Measurements from ENCODE around the gene ONECUT3.

ONECUT3 gene

DNA sequence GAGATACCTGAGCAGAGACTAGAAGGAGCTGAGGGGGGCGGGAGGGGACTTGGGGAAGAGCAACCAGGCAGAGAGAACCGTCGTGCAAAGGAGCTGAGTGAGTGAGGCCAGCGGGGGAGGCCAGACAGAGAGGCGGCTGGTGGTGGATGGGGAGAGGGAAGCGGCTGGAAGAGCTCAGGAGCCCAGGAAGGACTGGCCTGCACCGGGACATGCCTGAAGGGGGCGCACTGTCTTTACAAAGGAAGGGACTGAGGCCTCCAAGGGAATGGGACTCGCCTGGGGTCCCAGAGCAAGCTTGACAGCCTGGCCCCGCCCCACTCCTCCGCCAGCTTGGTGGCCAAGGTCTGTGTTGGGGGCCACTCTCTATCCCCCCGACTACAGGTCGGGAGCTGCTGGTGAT lies 14.9 kb downstream of the ONECUT3 start:
- no peak for DNase-seq (ENCODE audit: low read depth)

DNA sequence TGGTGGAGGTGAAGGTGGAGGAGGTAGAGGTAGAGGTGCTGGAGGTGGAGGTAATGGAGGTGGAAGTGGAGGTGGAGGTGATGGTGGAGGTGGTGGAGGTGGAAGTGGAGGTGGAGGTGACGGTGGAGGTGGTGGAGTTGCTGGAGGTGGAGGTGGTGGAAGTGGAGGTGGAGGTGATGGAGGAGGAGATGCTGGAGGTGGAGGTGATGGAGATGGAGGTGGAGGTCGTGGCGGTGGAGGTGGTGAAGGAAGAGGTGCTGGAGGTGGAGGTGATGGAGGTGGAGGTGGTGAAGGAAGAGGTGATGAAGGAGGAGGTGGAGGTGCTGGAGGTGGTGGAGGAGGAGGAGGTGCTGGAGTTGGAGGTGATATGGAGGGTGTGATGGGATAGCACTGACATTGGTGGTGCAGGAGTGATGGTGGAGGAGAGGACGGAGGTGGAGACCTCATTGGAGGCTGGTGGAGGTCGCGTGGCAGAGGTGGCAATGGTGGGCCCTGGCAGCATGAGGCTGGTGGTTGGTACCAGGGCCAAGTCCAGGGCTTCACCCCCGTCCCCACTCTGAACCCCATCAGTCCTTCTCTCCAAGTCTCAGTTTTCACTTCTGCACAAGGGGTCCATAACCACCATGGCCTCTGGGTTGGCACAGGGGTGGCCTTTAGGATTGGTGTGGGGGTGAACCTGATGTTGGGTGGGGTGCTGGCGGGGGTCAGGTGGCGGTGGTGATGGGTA lies 15.8 kb downstream of the ONECUT3 start:
- no peak for DNase-seq (ENCODE audit: low read depth)

DNA sequence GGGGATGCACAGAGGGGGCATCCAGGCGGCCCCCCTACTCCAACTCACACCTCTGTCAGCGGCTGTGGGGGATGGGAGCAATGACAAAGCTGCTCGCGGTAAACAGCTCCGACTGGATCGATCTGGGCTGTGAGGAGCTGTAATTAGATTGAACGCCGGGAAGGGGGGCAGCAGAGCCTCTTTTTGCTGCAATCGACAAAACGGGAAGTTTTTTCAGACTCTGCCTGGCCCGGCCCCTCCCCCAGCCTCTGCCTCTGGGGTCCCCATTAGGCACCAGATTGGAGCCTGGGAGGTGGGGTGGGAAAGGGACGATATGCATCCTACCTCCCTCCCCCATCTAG lies 16.3 kb downstream of the ONECUT3 start:
- no peak for DNase-seq (ENCODE audit: low read depth)

DNA sequence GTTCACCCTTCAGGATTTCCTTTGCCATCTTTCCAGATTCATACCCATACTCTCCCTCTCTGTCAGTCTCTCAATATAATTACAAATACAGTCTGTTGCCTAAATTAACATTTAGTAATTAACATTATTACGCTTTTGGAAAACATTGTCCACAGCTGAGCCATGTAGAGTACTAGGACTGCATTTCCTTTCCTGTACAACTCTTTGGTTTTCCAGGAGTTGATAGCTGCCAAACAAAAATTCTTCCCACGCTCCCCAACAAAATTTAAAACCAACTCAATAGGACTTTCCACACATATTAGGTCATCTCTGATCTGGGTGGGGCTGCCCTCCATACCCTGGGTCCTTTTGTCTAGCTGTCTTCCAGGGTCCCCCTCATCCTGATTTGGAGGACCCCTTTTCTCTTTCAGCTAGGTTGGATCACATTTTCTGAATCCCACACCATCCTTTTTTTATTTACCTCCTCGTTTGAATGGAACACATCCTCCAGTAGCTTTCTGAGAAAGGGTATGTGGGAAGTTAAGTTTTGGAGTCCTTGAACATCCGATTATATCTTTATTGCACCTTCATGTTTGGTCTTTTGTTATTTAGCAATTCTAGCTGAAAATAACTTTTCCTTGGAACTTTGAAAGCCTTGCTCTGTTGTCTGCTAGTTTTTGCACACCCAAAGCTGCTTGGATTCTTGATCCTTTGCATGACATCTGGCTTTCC lies 17.7 kb downstream of the ONECUT3 start:
- no peak for DNase-seq (ENCODE audit: low read depth)

DNA sequence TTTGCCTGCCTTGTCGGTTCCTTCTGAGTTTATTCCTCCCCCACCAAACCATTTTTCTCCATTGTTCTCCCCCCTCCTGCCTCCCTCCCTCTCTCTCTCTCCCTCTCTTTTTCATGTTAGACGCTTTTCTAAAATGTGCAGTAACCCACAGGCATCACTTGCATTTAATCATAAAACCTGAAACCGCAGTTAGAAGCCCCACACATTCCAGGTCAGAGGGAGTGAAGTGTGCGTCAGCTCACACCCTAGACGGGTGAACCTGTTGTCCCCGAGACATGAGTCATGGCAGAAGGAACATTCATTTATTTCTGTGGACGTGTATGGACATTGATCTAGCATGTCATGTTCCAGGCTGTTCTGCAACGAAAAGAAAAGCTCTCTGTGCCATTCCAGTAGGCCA lies 19.9 kb downstream of the ONECUT3 start:
- DNase-seq (ENCODE audit: low read depth), result no peak

DNA sequence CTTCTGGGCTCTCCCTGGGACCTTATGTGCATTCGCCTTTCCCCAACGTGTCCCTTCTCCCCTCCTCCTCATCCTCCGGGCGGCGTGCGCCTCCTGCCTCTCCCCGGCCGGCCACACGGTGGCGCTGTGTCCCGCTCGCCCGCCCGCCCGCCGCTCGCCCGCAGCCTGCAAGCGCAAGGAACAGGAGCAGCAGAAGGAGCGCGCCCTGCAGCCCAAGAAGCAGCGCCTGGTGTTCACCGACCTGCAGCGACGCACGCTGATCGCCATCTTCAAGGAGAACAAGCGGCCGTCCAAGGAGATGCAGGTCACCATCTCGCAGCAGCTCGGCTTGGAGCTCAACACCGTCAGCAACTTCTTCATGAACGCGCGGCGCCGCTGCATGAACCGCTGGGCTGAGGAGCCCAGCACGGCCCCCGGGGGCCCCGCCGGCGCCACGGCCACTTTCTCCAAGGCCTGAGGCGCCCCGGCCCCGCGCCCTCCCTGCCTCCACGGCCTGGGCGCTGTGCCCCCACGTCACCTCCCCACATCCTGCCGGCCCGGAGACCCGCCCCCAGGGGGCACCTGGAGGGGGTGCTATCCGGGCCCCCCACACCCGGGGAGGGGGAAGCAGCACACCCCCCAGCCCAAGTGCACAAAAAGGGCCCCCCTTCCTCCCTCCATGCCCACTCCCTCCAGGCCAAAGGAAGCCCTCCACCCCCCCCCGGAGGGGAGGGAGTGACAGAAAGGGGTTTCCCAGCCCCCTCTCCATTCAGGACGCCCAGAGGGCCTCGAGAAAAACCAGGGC lies 21.9 kb downstream of the ONECUT3 start:
- DNase-seq (ENCODE audit: low read depth), result no peak

DNA sequence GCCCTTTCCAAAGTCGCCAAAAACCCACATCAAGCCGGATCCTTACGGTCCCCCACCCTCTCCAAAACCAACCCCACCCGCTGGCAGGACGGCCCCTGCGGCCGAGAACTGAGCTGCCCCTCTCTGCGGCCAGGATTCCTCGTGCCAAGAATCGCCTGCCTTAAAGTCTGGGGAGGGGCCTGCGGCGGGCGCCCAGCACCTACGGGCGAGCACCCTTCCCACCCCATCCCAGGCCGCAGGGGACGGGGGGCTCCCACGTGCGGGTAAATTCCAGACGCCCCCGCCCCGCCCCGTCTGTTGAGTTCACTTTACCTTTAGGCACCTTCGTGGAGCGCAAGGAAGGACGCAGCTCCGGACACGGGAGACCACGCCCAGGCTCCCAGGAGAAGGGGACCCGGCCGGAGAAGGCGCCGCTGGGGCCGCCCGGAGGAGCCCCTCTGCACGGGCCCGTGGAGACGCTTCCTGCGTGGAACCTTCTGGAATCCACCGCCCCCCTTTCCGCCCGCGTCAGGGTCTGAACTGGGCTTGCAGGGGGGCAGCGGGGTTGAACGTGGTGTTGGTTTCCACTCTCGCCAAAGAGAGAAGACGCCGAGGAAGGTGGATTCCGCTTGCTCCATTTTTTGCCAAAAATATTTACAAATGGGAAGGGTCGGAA lies 22.8 kb downstream of the ONECUT3 start:
- DNase-seq (ENCODE audit: low read depth), result no peak

DNA sequence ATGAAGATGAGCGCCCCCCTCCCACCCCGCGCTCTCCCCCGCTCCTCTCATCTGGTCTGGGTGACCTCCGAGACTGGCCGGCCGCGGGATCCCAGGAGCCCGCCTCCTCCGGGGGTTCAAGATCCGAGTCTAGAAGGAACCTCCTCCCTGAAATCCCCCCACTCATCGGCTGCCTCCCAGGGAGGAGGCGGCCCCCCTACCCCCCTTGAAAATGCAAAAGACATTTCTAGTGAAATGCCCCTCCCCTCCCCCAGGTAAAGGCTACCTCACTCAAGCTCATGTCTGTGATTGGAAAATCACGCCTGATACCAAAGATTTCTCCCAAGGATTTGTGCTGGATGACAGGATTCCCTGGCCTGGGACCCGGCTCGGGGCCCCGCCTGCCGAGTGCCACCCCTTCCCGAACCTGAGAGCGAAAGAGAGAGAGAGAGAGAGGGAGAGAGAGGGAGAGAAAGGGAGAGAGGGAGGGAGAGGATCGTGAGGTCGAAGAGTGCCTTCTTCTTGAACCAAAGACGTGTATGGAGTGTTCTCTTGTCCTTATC lies 23.4 kb downstream of the ONECUT3 start:
- DNase-seq (ENCODE audit: low read depth), result no peak

DNA sequence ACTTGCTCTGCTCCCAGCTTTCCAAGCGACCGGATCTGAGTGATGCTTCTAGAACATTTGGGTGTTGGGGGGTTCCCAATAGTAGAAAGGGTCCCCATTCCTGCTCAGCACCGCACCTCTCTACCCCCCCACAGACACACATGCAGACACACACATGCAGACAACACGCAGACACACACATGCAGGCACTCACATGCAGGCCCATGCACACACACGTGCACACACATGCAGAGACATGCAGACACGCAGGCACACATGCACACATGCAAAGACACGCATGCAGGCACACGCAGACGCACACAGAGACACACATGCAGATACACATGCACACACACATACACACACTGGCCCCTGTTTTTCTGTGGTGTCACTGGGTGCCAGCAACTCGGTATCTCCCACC lies 23.8 kb downstream of the ONECUT3 start:
- DNase-seq (ENCODE audit: low read depth), result no peak

DNA sequence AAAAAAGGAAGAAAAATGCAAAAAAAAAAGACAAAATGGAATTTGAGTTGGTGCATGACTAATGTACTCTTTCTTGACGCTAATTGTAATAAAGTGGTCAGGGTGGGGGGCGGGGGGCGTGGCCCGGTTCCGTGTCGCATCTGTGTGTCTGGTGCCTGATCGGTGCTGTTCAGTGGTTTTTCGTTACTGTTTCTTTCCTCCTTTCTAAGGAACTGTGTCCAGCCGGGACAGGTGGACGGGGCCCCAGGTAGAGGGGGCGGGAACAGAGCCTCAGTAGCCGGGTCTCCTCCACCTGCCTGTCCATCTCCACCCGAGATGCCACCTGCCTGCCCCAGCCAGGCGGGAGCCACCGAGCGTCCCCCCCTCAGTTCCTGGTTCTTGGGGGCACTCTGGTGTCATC lies 26.3 kb downstream of the ONECUT3 start:
- DNase-seq (ENCODE audit: low read depth), result no peak

DNA sequence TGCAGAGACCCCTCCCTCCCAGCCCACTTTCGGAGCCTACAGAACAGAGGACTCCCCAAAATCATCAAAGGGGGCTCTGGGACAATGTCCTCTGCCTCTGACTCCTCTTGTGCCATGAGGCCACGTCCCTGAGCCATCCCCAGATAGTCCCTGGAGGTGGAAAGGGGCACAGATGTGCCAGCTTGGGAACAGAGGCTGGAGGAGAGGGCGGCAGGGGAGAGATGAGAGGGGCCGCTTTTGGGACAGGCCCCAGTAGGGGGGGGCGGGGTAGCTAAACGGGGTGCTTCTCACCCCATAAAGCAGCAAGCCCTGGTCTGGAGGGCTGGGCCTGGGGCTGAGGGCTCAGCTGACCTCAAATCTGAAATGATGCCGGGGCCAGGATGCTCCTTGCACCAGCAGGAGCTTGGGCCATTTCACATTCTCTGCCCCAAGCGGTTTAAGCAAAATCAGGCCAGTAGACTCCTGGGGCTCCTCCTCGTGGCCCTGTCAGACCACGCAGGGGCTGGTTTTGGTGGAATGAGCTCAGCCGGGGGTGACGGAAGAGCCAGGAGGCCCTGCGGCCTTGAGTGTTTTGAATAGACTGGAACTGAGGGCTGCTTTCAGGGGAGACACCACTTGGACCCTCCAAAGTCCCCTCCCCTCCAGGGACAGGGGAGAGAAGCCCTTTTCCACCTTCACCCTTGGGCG lies 27.1 kb downstream of the ONECUT3 start:
- no peak for DNase-seq (ENCODE audit: low read depth)

DNA sequence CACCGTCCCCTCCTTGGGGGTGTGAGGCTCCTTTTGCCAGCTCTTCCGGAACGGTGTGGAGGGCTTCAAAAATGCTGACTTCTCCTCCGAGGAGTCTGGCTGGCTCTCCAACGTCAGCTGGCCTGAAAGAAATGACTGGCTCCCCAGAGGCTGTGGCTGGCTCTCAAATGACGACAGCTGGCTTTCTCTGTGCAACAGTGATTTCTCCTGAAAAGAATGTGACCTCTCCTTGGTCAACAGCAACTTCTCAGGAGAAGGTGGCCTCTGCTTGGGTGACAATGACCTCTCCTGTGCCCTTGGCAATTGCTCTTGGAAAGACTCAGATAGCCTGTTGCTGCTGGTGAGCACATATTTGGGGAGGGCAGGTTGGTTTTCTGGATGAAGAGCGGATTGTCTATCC lies 29.2 kb downstream of the ONECUT3 start:
- no peak for DNase-seq (ENCODE audit: low read depth)

DNA sequence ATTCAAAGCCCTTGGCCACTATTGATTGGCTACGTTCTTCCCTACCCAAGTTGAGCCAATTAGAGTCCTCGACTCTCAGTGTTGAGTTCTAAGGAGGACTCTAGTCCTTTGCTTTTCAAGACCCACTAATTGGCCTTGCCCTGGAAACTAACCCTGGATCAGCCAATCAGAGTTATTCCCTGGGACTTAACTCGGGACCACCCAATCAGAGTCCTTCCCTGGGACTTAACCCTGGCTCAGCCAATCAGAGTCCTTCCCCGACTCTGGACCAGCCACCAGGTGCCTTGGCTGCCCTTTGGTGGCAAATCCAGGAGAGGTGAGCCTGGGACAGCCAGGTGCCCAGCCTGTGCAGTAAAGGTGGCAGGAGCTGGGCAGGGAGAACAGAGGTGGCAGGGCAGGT lies 30.0 kb downstream of the ONECUT3 start:
- no peak for DNase-seq (ENCODE audit: low read depth)

DNA sequence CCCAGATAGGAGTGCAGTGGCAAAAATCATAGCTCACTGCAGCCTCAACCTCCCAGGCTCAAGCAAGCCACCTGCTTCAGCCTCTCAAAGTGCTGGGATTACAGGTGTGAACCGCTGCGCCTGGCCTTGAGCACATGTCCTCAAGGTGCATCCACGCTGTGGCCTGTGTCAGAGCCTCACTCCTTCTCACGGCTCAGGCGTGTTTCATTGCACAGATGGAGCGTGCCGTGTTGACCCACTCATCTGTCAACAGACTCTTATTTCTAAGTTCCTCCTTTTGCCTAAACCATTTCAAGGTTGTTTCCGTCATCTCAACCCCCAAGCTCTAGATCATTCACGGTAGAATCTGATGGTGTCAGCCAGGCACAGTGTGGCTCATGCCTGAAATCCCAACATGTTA lies 30.6 kb downstream of the ONECUT3 start:
- no peak for DNase-seq (ENCODE audit: low read depth)

DNA sequence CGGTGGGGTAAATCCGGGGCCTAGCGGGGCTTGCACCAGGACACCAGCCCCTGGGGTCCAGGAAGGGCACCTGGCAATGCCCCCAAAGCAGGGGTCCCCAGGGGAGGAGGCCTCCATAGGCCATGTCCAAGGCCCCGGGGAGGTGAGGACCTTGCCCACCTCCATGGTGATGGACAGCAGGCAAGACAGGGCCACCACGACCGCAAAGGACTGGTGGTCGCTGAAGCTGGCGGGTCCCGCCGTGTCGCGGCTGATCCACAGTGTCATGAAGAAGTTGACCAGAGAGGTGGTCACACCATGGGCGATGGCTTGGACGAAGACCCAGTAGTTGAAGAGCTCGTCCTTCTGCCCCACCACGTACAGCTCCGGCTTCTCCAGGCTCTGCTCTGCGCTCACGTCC lies 32.0 kb downstream of the ONECUT3 start:
- no peak for DNase-seq (ENCODE audit: low read depth)

DNA sequence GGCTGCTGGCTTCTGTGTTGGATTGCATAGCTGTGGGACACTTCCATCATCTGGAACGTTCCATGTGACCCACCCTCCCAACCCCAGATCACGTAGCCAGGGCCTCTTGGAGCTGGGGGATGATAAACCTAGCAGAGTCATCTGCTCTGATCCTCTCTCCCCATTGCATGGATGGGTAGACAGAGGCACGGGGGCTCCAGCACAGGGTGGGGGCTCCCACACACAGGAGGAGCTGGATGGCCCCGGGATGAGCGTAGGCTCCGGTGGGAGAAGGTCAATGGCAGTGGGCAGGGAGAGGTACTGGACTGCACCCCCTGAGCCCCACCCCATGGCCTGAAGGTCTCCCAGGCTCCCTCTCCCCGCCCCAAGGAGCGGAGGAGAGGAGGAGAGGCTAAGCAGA lies 33.4 kb downstream of the ONECUT3 start:
- DNase-seq (ENCODE audit: low read depth), result no peak

DNA sequence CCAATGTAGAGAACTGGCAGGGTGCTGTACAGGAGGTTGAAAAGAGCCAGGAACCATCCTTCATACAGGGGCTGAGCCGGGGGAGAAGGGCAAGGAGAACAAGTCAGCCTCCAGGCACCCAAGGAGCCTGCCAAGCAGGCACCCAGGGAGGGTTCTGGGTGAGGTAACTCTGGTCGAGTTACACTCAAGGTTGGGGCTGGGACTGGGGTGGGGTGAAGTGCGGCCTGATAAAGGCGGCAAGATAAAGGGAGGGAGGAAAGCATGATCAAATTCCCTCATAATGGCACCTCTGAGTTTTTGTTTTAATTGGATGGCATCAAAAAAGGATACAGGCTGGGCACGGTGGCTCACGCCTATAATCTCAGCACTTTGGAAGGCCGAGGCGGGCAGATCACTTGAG lies 33.8 kb downstream of the ONECUT3 start:
- no peak for DNase-seq (ENCODE audit: low read depth)

DNA sequence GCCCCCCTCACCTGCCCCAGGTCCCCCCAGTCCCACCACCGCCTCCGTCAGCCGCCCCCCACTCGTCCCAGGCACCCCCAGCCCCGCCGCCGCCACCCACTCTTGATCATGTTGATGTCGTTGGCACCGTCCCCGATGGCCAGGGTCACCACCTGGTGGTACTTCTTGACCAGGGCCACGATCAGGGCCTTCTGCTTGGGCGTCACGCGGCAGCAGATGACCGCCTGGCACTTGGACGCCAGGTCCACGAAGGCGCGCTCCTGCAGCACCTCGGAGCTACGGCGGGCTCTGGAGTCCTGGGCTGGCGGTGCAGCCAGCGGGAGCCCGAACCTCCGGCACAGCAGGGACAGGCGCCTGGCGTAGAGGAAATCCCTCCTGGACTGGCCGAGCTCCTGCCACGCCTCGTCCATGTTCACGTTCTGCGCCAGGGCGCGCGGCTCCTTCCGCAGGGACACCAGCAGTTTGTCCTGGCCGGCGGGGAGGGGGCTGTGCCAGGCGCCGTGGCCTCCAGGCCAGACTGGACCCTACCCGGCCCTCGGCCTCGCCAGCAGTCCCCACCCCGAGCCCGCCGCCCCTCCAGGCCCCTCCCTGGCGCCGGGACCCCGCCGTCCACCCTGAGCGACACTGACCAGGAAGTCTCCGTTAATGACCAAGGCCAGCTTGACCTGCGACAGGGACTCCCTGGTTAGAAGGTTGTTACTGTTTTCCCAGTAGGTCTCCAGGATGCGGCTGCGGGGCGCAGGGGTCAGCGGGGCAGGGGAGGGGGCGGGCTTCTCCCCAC lies 36.1 kb downstream of the ONECUT3 start:
- DNase-seq (ENCODE audit: low read depth), result no peak

DNA sequence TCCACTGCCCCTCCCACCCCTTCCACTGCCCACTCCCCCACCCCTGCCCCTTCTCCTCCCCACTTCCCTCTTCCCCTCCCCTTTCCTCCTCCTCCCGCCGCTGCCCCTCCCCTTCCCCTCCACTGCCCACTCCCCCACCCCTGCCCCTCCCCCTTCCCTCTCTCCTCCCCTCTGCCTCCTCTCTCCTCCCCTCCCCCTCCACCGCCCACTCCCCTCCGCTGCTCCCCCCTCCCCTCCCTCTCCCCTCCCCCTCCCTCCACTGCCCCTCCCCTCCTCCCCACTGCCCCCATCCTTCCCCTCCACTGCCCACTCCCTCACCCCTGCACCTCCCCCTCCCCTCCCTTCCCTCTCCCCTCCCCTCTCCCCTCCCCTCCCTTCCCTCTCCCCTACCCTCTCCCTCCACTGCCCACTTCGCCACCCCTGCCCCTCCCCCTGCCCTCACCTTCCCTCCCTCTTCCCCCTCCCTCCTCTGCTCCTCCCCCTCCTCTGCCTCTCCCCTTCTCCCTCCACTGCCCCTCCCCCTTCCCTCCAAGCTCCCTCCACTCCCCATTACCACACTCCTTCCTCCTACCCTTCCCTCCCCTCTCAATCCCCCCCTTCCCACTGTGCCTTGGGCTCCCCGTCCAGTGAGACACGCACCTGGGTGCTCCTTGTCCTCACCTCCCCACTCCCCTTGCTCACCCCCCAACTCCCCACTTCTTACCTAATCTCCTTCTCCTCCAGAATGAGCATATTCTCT lies 36.9 kb downstream of the ONECUT3 start:
- no peak for DNase-seq (ENCODE audit: low read depth)

DNA sequence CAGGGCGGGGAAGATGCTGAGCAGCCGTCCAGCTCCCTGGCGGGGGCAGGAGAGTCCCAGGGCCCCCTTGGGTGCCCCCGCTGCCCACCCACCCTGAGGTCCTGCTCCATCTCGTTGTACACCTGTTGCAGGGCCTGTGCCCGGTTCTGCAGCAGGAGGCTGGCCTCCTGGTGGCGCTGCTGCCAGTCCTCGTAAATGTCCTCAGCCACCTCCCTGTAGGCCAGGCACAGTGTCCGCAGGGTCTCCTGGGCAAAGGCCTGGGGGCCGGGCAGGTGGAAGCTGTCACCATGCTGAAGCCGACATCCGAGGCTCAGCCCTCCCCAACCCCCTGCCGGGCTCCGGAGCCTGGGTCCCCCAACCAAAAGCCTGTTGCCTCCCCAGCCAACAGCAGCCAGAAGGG lies 38.6 kb downstream of the ONECUT3 start:
- no peak for DNase-seq (ENCODE audit: low read depth)
